NT2/D1 (cell line): ENCODE results near the gene SMIM29.

ENCODE experiments used
- DNase-seq: peaks from one replicate; pipeline ENCODE4 v3.0.0-alpha.2; 2011; ENCODE audit warnings: low read depth, low spot score
- H3K27me3 ChIP-seq: 2 replicates; pipeline ENCODE4 v1.6.0; 2011; ENCODE audit warnings: mild to moderate bottlenecking; ENCODE audit not compliant: insufficient read length, insufficient read depth
- H3K36me3 ChIP-seq: 2 replicates; pipeline ENCODE4 v1.6.1; 2011; ENCODE audit warnings: mild to moderate bottlenecking, low read length, mixed read lengths; ENCODE audit not compliant: insufficient read depth, insufficient read length
- H3K4me1 ChIP-seq: 2 replicates; pipeline ENCODE4 v1.5.1; 2011; ENCODE audit not compliant: insufficient read depth, insufficient read length
- H3K4me3 ChIP-seq: 2 replicates; pipeline ENCODE4 v1.5.1; 2011; ENCODE audit warnings: low read depth; ENCODE audit not compliant: insufficient read length
- H3K9ac ChIP-seq: 2 replicates; pipeline ENCODE4 v1.6.0; 2011; ENCODE audit warnings: low read depth; ENCODE audit not compliant: insufficient read length
- H3K9me3 ChIP-seq: 2 replicates; pipeline ENCODE4 v1.5.1; 2011; ENCODE audit warnings: mild to moderate bottlenecking, low read length; ENCODE audit not compliant: insufficient read depth
- SUZ12 ChIP-seq: IDR thresholded peaks from 2 replicates; pipeline ENCODE4 v1.6.1; 2011; ENCODE audit not compliant: insufficient read length, insufficient read depth; ENCODE audit errors: extremely low read depth
- YY1 ChIP-seq: IDR thresholded peaks from 2 replicates; pipeline ENCODE4 v1.6.1; 2011; ENCODE audit not compliant: insufficient read length, insufficient read depth
- ZNF274 ChIP-seq: IDR thresholded peaks from 2 replicates; pipeline ENCODE4 v1.6.1; 2011; ENCODE audit warnings: mild to moderate bottlenecking, low read depth, low read length

Gene SMIM29

GRCh38 chr6:34227761-34228421 is 20.9 kb downstream of the SMIM29 start:
- Histone ChIP-seq H3K36me3 (no peaks in the 10 kb centered on the region), H3K9ac (peak overlapping the region; percentile 71), H3K9me3 (no peaks in the 10 kb centered on the region), H3K27me3 (no peaks in the 10 kb centered on the region), H3K4me1 (peaks cover 18% of the 10 kb centered on the region), H3K4me3 (no peak overlapping the region)
- DNase-seq, result no peak
- TF ChIP-seq ZNF274 (no peak), YY1 (no peak), SUZ12 (no peak)

DNA sequence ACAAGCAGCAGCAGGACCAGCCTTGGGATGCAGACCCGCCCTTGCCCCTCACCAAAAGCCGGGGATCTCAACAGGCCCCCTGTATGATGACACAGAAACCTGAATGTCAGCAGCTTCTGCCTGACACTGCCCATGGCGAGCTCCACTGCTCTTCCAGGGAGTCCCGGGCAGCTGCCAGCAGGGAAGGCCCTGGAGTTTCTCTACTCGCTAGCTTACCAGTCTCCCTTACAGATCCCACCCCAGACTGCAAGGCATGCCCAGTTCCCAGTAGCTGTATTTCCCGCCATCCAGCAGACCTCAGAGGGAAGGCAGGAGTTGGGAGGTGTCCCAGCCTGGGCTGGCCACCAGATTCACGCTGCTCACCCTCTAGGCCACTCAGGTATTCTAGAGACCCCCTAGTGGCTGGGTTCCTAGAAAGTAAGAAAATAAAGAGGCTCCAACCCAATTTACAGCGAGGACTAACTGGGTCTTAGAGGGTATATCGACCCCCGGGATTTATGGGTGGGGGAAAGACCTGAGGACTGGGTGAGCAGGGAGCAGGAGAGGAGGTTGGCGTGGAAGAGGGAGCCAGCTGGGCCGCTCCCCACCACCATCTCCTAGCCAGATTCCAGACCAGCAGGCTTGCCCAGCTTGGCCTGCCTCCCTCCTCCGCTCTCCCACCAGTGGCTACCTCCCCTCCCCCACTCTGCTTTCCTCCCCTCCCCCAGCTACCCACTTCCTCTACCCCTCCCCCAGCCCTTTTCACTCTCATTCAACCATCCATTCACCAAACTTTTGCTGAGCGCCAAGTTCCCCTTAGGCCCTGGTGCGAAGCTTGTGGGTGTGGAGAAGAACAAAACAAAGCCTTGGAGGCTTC is 21.8 kb downstream of the SMIM29 start:
- TF ChIP-seq YY1, result no peak
- TF ChIP-seq ZNF274, result no peak
- TF ChIP-seq SUZ12, result no peak
- Histone ChIP-seq H3K27me3 (no peaks in the 10 kb centered on the region), H3K4me3 (no peak overlapping the region), H3K36me3 (no peaks in the 10 kb centered on the region), H3K9me3 (no peaks in the 10 kb centered on the region), H3K9ac (peak overlapping the region; percentile 11), H3K4me1 (peaks cover 18% of the 10 kb centered on the region)
- DNase-seq, result no peak

- no peaks in the 10 kb centered on the region for H3K36me3 ChIP-seq
- no peak overlapping the region for H3K4me3 ChIP-seq
- H3K4me1 ChIP-seq, result peaks cover 18% of the 10 kb centered on the region
- TF ChIP-seq YY1 (no peak), SUZ12 (no peak), ZNF274 (no peak)
- no peak for DNase-seq
- peak overlapping the region; percentile 11 for H3K9ac ChIP-seq
- no peaks in the 10 kb centered on the region for H3K27me3 ChIP-seq
- H3K9me3 ChIP-seq, result no peaks in the 10 kb centered on the region
These were observed 22.7 kb downstream of the SMIM29 start for GRCh38 chr6:34226066-34226465.

DNA sequence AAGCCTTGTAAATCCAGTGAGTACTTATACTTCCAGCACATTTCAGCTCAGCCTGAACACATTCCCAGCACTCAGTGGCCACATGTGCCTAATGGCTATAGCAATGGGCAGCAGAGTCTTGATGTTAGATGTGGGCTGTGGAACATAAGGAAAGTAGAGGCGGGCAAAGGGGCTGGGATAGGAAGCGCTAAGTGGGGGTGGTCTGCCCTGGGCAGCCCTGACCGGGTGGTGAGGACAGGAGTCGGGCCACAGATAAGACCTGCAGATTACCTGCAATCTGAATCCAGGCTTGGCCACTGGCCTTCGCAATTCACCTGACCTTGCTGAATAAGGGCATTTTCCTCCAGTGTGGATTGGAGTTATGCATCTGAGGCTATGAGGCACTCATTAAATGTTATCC is 23.3 kb downstream of the SMIM29 start:
- Histone ChIP-seq H3K9ac (no peak overlapping the region), H3K4me3 (no peak overlapping the region), H3K4me1 (peaks cover 18% of the 10 kb centered on the region), H3K9me3 (no peaks in the 10 kb centered on the region), H3K36me3 (no peaks in the 10 kb centered on the region), H3K27me3 (no peaks in the 10 kb centered on the region)
- no peak for DNase-seq
- no peak for TF ChIP-seq SUZ12
- TF ChIP-seq YY1, result no peak
- TF ChIP-seq ZNF274, result no peak

- Histone ChIP-seq H3K27me3 (no peaks in the 10 kb centered on the region), H3K4me1 (peaks cover 18% of the 10 kb centered on the region), H3K9ac (peak overlapping the region; percentile 45), H3K36me3 (no peaks in the 10 kb centered on the region), H3K4me3 (peak overlapping the region; percentile 16), H3K9me3 (no peaks in the 10 kb centered on the region)
- no peak for DNase-seq
- TF ChIP-seq SUZ12 (no peak), ZNF274 (no peak), YY1 (no peak)
These were observed 24.6 kb downstream of the SMIM29 start for GRCh38 chr6:34223956-34224940.

- no peak for TF ChIP-seq ZNF274
- TF ChIP-seq YY1, result no peak
- no peak for TF ChIP-seq SUZ12
- peaks cover 18% of the 10 kb centered on the region for H3K4me1 ChIP-seq
- no peak for DNase-seq
These were observed 25.3 kb downstream of the SMIM29 start for GRCh38 chr6:34223381-34223955.

More at GRCh38 chr6:34223381-34223955, 25.3 kb downstream of the SMIM29 start:
- H3K9me3 ChIP-seq, result no peaks in the 10 kb centered on the region
- peak overlapping the region; percentile 72 for H3K9ac ChIP-seq
- no peaks in the 10 kb centered on the region for H3K36me3 ChIP-seq
- peak overlapping the region; percentile 47 for H3K4me3 ChIP-seq
- H3K27me3 ChIP-seq, result no peaks in the 10 kb centered on the region
